ENCODE measurements around the gene NPLOC4. TPM values are rescaled to one million over a fixed set of nuclear protein-coding genes. Genes with fewer than 3 reads are reported as not detected.

NPLOC4 gene
- polyA plus RNA-seq, 1 of the 3 experiments (the other 2 are of a cell fraction) = 88.6 TPM

- Histone ChIP-seq H2AFZ (ENCODE audit: low read depth) (no peak overlapping the region), H3K9me3 (no peaks in the 10 kb centered on the region), H3K27ac (ENCODE audit: low read depth in 2 of 2, low read length in 1 of 2) (no peak overlapping the region), H3K4me1 (ENCODE audit: control insufficient read depth in 1 of 2, insufficient read depth in 2 of 2, low read depth in 1 of 2, low read length in 1 of 2) (peaks cover 0 to 11% of the 10 kb centered on the region in 2 experiments; a peak in 1 of 4 replicates), H3K9ac (no peak overlapping the region), H3K27me3 (ENCODE audit: insufficient read depth) (no peaks in the 10 kb centered on the region), H3K9me2 (no peaks in the 10 kb centered on the region), H3K4me3 (ENCODE audit: low read depth in 2 of 2, low read length in 1 of 2) (no peak overlapping the region), H3K36me3 (replicated peaks in 1 of 2; ENCODE audit: control insufficient read depth in 1 of 2, insufficient read depth in 2 of 2, low read length in 1 of 2) (no peaks in the 10 kb centered on the region), H3F3A (replicated peaks; ENCODE audit: insufficient read depth) (peaks cover 15% of the 10 kb centered on the region), H4K20me1 (ENCODE audit: insufficient read depth) (no peaks in the 10 kb centered on the region; the same call in 1 of the 2 replicates), H3K79me2 (ENCODE audit: insufficient read depth) (no peaks in the 10 kb centered on the region), H3K4me2 (no peak overlapping the region)
- TF ChIP-seq TEAD4 (IDR thresholded peaks at IDR 0.05; ENCODE audit: borderline replicate concordance, insufficient read depth) (no peak), POLR2AphosphoS5 (IDR thresholded peaks at IDR 0.05; ENCODE audit: low read depth, low read length) (no peak), EZH2phosphoT487 (IDR thresholded peaks at IDR 0.05; ENCODE audit: borderline replicate concordance, low read depth) (no peak), IRF3 (IDR thresholded peaks at IDR 0.05; ENCODE audit: low read depth, low read length) (no peak), FOXM1 (IDR thresholded peaks at IDR 0.05; ENCODE audit: low read depth) (no peak), RXRA (IDR thresholded peaks at IDR 0.05; ENCODE audit: borderline replicate concordance, low read depth) (no peak), MAX (IDR thresholded peaks at IDR 0.05; ENCODE audit: low read depth) (no peak), TCF12 (IDR thresholded peaks at IDR 0.05) (no peak), ELF1 (IDR thresholded peaks at IDR 0.05) (no peak), YY1 (IDR thresholded peaks at IDR 0.05; ENCODE audit: low read depth) (no peak), TAF1 (IDR thresholded peaks at IDR 0.05; ENCODE audit: borderline replicate concordance, low read depth, low read length) (no peak), NRF1 (IDR thresholded peaks at IDR 0.05; ENCODE audit: low read depth, low read length) (no peak), GATA2 (CRISPR knock-in tag; IDR thresholded peaks at IDR 0.05) (no peak), CHD2 (IDR thresholded peaks at IDR 0.05; ENCODE audit: low read length, partially characterized antibody) (no peak), REST (IDR thresholded peaks at IDR 0.05; ENCODE audit: low read depth, low read length) (no peak), EP300 (IDR thresholded peaks at IDR 0.05; ENCODE audit: borderline replicate concordance in 1 of 2, low read depth in 1 of 2, low read length in 1 of 2) (no peak), GABPA (IDR thresholded peaks at IDR 0.05; ENCODE audit: low read depth) (no peak), MEF2A (IDR thresholded peaks at IDR 0.05; ENCODE audit: borderline replicate concordance, low read depth) (no peak), JUND (IDR thresholded peaks at IDR 0.05) (no peak), CTCF (IDR thresholded peaks at IDR 0.05) (no peak)
- POLR2A ChIA-PET = interaction anchor here (1.0 kb wide), 1 partner anchor 14 kb away, joined by 3 read pairs; no protein-coding TSS in a partner anchor
- CTCF ChIA-PET = interaction anchor here (0.9 to 1.7 kb wide), 5 partner anchors 18 to 276 kb away, joined by 3 to 7 read pairs (median 5); no protein-coding TSS in a partner anchor
- DNase-seq = no peak
- 66% methylated on average over 5 of the region's 6 CpGs for WGBS (ENCODE audit: low lambda C conversion rate)
Measured at GRCh38 chr17:81529437-81529803, 107.5 kb downstream of the NPLOC4 start.

All from SK-N-SH (cell line).